Stimulated activated CD8-positive, alpha-beta memory T cell treated with anti-CD3 and anti-CD28 coated beads, Interleukin-12 subunit alpha, Interleukin-12 subunit beta, amount 100 ng/mL, for 4 hours (primary cell): Measurements from ENCODE around the gene IL1RAPL1.
"Not testable (repeated sequence)": the region's sequence is repeated elsewhere in the genome, so short reads cannot be mapped to it uniquely, and the experiment has no call there.

Experiments
- DNase-seq: peaks from one replicate; pipeline ENCODE4 v3.0.0-alpha.2; 2020; ENCODE audit warnings: low read depth

Gene IL1RAPL1

GRCh38 chrX:28787206-28787605 is 200.0 kb downstream of the IL1RAPL1 start:
- no peak for DNase-seq

GRCh38 chrX:28800671-28801070 is 213.4 kb downstream of the IL1RAPL1 start:
- DNase-seq = not testable (repeated sequence)

GRCh38 chrX:28802625-28803024 is 215.4 kb downstream of the IL1RAPL1 start:
- DNase-seq = no peak

- no peak for DNase-seq
Measured at GRCh38 chrX:28835991-28836390, 248.7 kb downstream of the IL1RAPL1 start.

- no peak for DNase-seq
Measured at GRCh38 chrX:28843817-28844216, 256.6 kb downstream of the IL1RAPL1 start.

GRCh38 chrX:28847423-28847822 is 260.2 kb downstream of the IL1RAPL1 start:
- DNase-seq = no peak

GRCh38 chrX:28848707-28849106 is 261.5 kb downstream of the IL1RAPL1 start:
- DNase-seq = no peak

- no peak for DNase-seq
Measured at GRCh38 chrX:28850955-28851354, 263.7 kb downstream of the IL1RAPL1 start.

- DNase-seq = no peak
Measured at GRCh38 chrX:28851871-28852270, 264.6 kb downstream of the IL1RAPL1 start.

GRCh38 chrX:28854637-28855036 is 267.4 kb downstream of the IL1RAPL1 start:
- DNase-seq = no peak

- no peak for DNase-seq
Measured at GRCh38 chrX:28876408-28876807, 289.2 kb downstream of the IL1RAPL1 start.

GRCh38 chrX:28876901-28877300 is 289.7 kb downstream of the IL1RAPL1 start:
- no peak for DNase-seq

- no peak for DNase-seq
Measured at GRCh38 chrX:28880136-28880535, 292.9 kb downstream of the IL1RAPL1 start.

GRCh38 chrX:28884823-28885222 is 297.6 kb downstream of the IL1RAPL1 start:
- DNase-seq = no peak

- no peak for DNase-seq
Measured at GRCh38 chrX:28888416-28888815, 301.2 kb downstream of the IL1RAPL1 start.

- no peak for DNase-seq
Measured at GRCh38 chrX:28889591-28890090, 302.4 kb downstream of the IL1RAPL1 start.

- DNase-seq = no peak
Measured at GRCh38 chrX:28901637-28902036, 314.4 kb downstream of the IL1RAPL1 start.

- no peak for DNase-seq
Measured at GRCh38 chrX:28910487-28910886, 323.2 kb downstream of the IL1RAPL1 start.

GRCh38 chrX:28920153-28920943 is 333.1 kb downstream of the IL1RAPL1 start:
- DNase-seq = no peak

GRCh38 chrX:28922106-28922505 is 334.9 kb downstream of the IL1RAPL1 start:
- no peak for DNase-seq

GRCh38 chrX:28946846-28947245 is 359.6 kb downstream of the IL1RAPL1 start:
- DNase-seq = no peak

GRCh38 chrX:28960063-28960462 is 372.8 kb downstream of the IL1RAPL1 start:
- no peak for DNase-seq

GRCh38 chrX:28966331-28966730 is 379.1 kb downstream of the IL1RAPL1 start:
- DNase-seq = no peak

GRCh38 chrX:28969126-28969525 is 381.9 kb downstream of the IL1RAPL1 start:
- no peak for DNase-seq
